Gastroesophageal sphincter (tissue), 4 donors: Measurements from ENCODE around the gene SETBP1. TPM values are rescaled to one million over a fixed set of nuclear protein-coding genes. Genes with fewer than 3 reads are reported as not detected.

Experiments used
- ATAC-seq: fragments of 150-250 bp; one replicate; pipeline ENCODE4 v1.9.1; 2016; ENCODE audit warnings: mild to moderate bottlenecking, moderate library complexity
- H3K27ac ChIP-seq, 4 donors: fragments of 200-600 bp; sonication (generic) in 3 of 4; 1 replicate in 3 of 4; 2 replicates in 1 of 4; pipeline ENCODE4 v1.5.1; 2016 to 2019
- H3K27me3 ChIP-seq: fragments of 200-600 bp; sonication (generic); one replicate; pipeline ENCODE4 v1.5.1; 2019
- H3K36me3 ChIP-seq, 2 donors: fragments of 200-600 bp; sonication (generic); one replicate each; pipeline ENCODE4 v1.5.1; 2019; ENCODE audit warnings: control low read depth in 1 of 2
- H3K4me1 ChIP-seq, 3 donors: fragments of 200-600 bp; sonication (generic); 1 replicate in 2 of 3; 2 replicates in 1 of 3; pipeline ENCODE4 v1.5.1; 2016 to 2019; ENCODE audit warnings: control low read depth in 2 of 3
- H3K4me3 ChIP-seq, 2 donors: fragments of 200-600 bp; sonication (generic); one replicate each; pipeline ENCODE4 v1.5.1; 2019; ENCODE audit warnings: mild to moderate bottlenecking in 1 of 2, moderate library complexity in 1 of 2
- H3K9me3 ChIP-seq, 3 donors: fragments of 200-600 bp; sonication (generic); one replicate each; pipeline ENCODE4 v1.5.1; 2017 to 2019; ENCODE audit warnings: control low read depth in 2 of 3
- EP300 ChIP-seq: sonication (generic); formaldehyde crosslinking; IDR thresholded peaks from one replicate; pipeline ENCODE4 v1.6.1; 2017; ENCODE audit warnings: antibody characterized with exemption, mild to moderate bottlenecking
- POLR2A ChIP-seq, 2 donors: fragments of 450-650 bp; IDR thresholded peaks; one replicate each; pipeline ENCODE4 v1.6.1; 2017; ENCODE audit warnings: antibody characterized with exemption in 2 of 2, mild to moderate bottlenecking in 2 of 2, moderate library complexity in 1 of 2
- POLR2AphosphoS5 ChIP-seq: sonication (generic); formaldehyde crosslinking; IDR thresholded peaks from one replicate; pipeline ENCODE4 v1.6.1; 2017; ENCODE audit warnings: antibody characterized with exemption
- WGBS, 2 donors: methylation state at CpG; one replicate each; pipeline ENCODE4 v1.1.5; 2018; ENCODE audit warnings: low coverage in 1 of 2; 5-methylcytosine and 5-hydroxymethylcytosine counted together
- total RNA-seq, 4 donors: library from RNA; depleted of rRNA; stranded (reverse); fragments of >200 nt; gene quantifications; one replicate each; pipeline ENCODE4 v1.1.0, GENCODE V29; 2016
- TF ChIP-seq, protein P1 (sequence below), 4 experiments: fragments of 200-600 bp in 2 of 4; fragments of 450-650 bp in 2 of 4; sonication (generic) in 1 of 4; IDR thresholded peaks; one replicate each; pipeline ENCODE4 v1.5.1; 2017 to 2019; ENCODE audit warnings: antibody characterized with exemption in 4 of 4, mild to moderate bottlenecking in 2 of 4, moderate library complexity in 2 of 4

The SETBP1 gene
- total RNA-seq, 4 donors from 2014 or later, result 42.5 to 87.6 (median 67.8) TPM

DNA sequence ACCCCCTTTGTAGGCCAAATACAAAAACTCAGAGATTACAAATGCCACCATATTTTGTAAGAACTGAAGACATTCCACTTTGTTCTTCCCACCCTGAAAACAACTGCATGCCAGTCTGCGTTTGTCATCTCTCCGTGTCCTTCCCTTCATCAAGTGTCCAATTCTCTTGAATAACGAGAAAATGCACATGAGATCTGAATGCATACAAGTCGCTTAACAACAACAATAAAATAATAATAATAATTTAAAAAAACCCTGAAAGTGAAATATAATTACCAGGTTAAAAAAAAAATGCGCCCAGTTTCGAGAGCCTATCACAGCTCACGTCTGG lies 2.0 kb upstream of the SETBP1 start:
- TF ChIP-seq POLR2A (IDR thresholded peaks at IDR 0.05), result no peak
- no peak for TF ChIP-seq POLR2AphosphoS5
- no peak for TF ChIP-seq EP300
- TF ChIP-seq, protein P1, sequence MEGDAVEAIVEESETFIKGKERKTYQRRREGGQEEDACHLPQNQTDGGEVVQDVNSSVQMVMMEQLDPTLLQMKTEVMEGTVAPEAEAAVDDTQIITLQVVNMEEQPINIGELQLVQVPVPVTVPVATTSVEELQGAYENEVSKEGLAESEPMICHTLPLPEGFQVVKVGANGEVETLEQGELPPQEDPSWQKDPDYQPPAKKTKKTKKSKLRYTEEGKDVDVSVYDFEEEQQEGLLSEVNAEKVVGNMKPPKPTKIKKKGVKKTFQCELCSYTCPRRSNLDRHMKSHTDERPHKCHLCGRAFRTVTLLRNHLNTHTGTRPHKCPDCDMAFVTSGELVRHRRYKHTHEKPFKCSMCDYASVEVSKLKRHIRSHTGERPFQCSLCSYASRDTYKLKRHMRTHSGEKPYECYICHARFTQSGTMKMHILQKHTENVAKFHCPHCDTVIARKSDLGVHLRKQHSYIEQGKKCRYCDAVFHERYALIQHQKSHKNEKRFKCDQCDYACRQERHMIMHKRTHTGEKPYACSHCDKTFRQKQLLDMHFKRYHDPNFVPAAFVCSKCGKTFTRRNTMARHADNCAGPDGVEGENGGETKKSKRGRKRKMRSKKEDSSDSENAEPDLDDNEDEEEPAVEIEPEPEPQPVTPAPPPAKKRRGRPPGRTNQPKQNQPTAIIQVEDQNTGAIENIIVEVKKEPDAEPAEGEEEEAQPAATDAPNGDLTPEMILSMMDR (IDR thresholded peaks at IDR 0.05), result no peak
- WGBS, 2 donors, result 9 to 12% methylated on average over 6 to 7 of the region's 7 CpGs
- Histone ChIP-seq H3K27me3 (no peaks in the 10 kb centered on the region), H3K27ac (peak overlapping the region in 2 of 4 donors; percentile 99), H3K4me1 (peaks cover 0 to 36% (median 11%) of the 10 kb centered on the region in 3 donors), H3K36me3 (no peaks in the 10 kb centered on the region), H3K9me3 (no peaks in the 10 kb centered on the region), H3K4me3 (peak overlapping the region; percentile 93 to 99)
- no peak for ATAC-seq

DNA sequence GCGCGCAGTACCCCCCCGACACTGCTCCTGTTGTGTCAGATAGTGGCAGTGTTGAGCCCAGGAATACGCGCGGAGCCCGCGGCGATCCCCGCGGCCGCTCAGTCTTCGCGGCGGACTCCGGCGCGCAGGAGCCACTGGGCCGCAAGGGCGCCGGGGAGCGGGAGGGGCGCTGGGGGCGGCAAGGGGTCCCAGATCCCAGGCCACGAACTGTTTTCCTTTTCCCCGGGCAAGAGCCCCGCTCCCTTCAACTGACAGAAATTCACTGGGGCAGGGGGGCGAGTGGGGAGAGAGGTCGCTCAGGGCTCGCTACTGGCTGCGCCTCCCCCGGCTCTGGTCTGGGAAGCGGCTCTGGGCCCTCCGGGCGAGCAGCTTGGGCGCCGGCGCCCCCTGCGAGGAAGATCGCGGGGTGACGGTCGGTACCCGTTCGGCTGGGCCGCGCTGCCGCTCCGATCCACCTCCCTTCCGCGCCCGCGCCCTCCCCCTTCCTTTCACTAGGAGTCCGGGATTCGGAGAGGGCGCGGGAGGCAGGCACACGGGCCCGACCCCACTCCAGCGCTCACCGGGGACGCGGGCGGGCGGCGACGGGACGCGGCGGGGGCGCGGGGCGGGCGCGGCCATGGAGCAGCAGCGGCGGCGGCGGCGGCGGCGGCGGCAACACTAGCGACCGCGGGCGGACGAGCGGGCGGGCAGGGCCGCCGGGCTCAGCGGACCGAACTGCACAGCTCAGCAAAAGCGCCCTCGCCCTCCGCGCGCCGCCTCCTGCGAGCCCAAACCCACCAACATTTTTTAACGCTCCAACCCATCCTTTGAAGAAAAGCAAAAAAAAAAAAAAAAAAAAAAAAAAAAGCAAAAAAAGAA lies 1.4 kb upstream of the SETBP1 start:
- Histone ChIP-seq H3K27me3 (no peaks in the 10 kb centered on the region), H3K4me1 (peaks cover 0 to 40% (median 16%) of the 10 kb centered on the region in 3 donors), H3K9me3 (no peaks in the 10 kb centered on the region), H3K27ac (peak overlapping the region; percentile 98 to 99 (median 99)), H3K36me3 (no peaks in the 10 kb centered on the region), H3K4me3 (peak overlapping the region; percentile 93 to 99)
- 0 to 1% methylated on average over 14 to 15 of the region's 102 CpGs for WGBS, 2 donors
- peak; percentile 89 for ATAC-seq
- no peak for TF ChIP-seq EP300
- peak; percentile 90 for TF ChIP-seq POLR2AphosphoS5
- TF ChIP-seq, protein P1 (IDR thresholded peaks at IDR 0.05), result peak; percentile 56 to 81 (median 73)
- peak; percentile 81 to 84 for TF ChIP-seq POLR2A (IDR thresholded peaks at IDR 0.05)

DNA sequence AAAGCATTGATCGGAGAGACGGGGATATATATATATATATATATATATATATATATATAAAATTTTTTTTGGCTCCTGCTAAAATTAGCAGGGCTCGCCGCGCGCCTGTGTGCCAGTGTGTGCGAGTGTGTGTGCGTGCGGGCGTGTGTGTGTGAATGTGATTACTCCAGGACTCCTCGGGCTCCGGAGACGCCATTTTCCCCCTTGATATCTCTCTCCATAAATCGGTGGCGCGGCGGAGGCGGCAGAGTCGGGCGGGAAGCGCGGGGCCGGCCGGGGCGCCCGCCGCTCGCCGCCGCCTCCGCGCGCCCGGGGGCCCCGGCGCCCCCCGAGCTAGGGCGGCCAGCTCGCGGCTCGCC lies 795 bp upstream of the SETBP1 start:
- no peaks in the 10 kb centered on the region for H3K9me3 ChIP-seq
- ATAC-seq, result no peak
- H3K27ac ChIP-seq, result peak overlapping the region; percentile 98 to 99 (median 99)
- H3K36me3 ChIP-seq, result no peaks in the 10 kb centered on the region
- WGBS, 2 donors, result 5% methylated on average over 4 of the region's 41 CpGs; no CpG with 5 or more reads in 1 of the 2 donors
- H3K4me3 ChIP-seq, result peak overlapping the region; percentile 93 to 99
- H3K4me1 ChIP-seq, result peaks cover 0 to 47% (median 16%) of the 10 kb centered on the region in 3 donors
- TF ChIP-seq, protein P1 (IDR thresholded peaks at IDR 0.05), result no peak
- no peak for TF ChIP-seq POLR2AphosphoS5
- no peak for TF ChIP-seq POLR2A (IDR thresholded peaks at IDR 0.05)
- no peak for TF ChIP-seq EP300
- H3K27me3 ChIP-seq, result no peaks in the 10 kb centered on the region

DNA sequence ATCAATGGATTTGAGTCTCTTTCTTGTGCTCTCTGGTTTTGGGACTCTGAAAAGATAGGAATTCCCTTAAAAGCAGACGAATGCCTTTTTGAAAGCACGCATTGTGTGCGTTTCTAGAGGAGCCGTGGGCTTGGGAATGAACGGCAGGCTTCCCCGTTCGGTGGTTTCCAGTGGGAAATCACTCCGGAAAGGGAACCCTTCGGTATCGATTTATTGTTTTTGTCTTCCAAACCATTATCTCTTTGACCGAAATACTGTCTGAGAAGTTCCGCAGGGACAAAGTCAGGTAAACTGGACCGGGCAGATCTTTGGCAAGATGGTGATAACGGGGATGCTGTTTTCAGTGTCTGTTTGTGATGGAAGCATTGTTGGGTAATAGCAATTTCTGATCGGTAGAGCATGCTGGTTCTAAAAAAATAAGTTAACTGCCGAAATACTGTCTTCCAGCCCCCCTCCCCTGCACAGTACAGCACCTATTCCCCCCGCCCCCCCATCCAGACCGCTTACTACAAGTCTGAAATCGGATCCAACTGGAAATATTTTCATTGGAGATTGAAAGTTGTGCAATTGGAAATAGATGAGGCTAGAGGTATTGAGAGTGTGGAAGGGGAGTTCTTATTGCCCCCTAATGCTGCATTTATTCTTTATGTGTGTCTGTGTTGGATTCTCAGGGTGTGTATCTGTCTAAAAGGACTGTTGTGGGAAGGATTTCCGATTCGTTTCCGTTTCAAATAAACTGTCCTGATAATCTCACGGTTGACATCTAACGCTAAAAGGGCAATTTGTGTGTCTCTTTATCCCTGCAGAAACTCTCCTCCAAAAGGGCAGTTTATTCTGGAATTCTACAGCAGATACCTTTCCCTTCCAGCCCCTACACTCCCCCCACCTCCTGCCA lies 635 bp downstream of the SETBP1 start:
- 1% methylated on average over 20 to 24 of the region's 24 CpGs for WGBS, 2 donors
- no peaks in the 10 kb centered on the region for H3K27me3 ChIP-seq
- H3K4me1 ChIP-seq, result peaks cover 0 to 60% (median 16%) of the 10 kb centered on the region in 3 donors
- no peaks in the 10 kb centered on the region for H3K9me3 ChIP-seq
- no peaks in the 10 kb centered on the region for H3K36me3 ChIP-seq
- no peak for TF ChIP-seq POLR2AphosphoS5
- no peak for TF ChIP-seq EP300
- TF ChIP-seq, protein P1 (IDR thresholded peaks at IDR 0.05), result no peak
- peak overlapping the region; percentile 93 to 99 for H3K4me3 ChIP-seq
- no peak for ATAC-seq
- H3K27ac ChIP-seq, result peak overlapping the region; percentile 98 to 99 (median 99)
